Measurements from ENCODE around the gene EIF1AX.
"Not testable (repeated sequence)": the region's sequence is repeated elsewhere in the genome, so short reads cannot be mapped to it uniquely, and the experiment has no call there.

Gene EIF1AX

GRCh38 chrX:20128670-20129069, 13.0 kb downstream of the EIF1AX start:
- Histone ChIP-seq H3K9ac (ENCODE audit: low read length in 2 of 2) (no peak overlapping the region), H3K4me1 (ENCODE audit: control insufficient read depth, insufficient read depth, low read length) (no peaks in the 10 kb centered on the region), H3K9me3 (ENCODE audit: control insufficient read depth in 2 of 2, low read length in 2 of 2) (no peaks in the 10 kb centered on the region), H3K27me3 (ENCODE audit: control insufficient read depth in 1 of 2, insufficient read depth in 2 of 2, low read length in 2 of 2) (no peaks in the 10 kb centered on the region), H3K27ac (ENCODE audit: low read length) (no peak overlapping the region), H3K4me3 (ENCODE audit: low read length in 2 of 2) (no peak overlapping the region), H3K36me3 (ENCODE audit: control insufficient read depth in 2 of 2, insufficient read depth in 2 of 2, low read length in 2 of 2) (peaks cover 0 to 12% of the 10 kb centered on the region in 2 donors)

GRCh38 chrX:20127440-20127839, 14.2 kb downstream of the EIF1AX start:
- not testable (repeated sequence) for H3K36me3 ChIP-seq (ENCODE audit: control insufficient read depth in 2 of 2, insufficient read depth in 2 of 2, low read length in 2 of 2); H3K4me1 ChIP-seq (ENCODE audit: control insufficient read depth, insufficient read depth, low read length); H3K9ac ChIP-seq (ENCODE audit: low read length in 2 of 2); H3K9me3 ChIP-seq (ENCODE audit: control insufficient read depth in 2 of 2, low read length in 2 of 2); H3K27me3 ChIP-seq (ENCODE audit: control insufficient read depth in 1 of 2, insufficient read depth in 2 of 2, low read length in 2 of 2); H3K4me3 ChIP-seq (ENCODE audit: low read length in 2 of 2); H3K27ac ChIP-seq (ENCODE audit: low read length)

GRCh38 chrX:20126833-20127232, 14.8 kb downstream of the EIF1AX start:
- H3K27ac ChIP-seq (ENCODE audit: low read length); H3K36me3 ChIP-seq (ENCODE audit: control insufficient read depth in 2 of 2, insufficient read depth in 2 of 2, low read length in 2 of 2); H3K4me3 ChIP-seq (ENCODE audit: low read length in 2 of 2); H3K9me3 ChIP-seq (ENCODE audit: control insufficient read depth in 2 of 2, low read length in 2 of 2); H3K4me1 ChIP-seq (ENCODE audit: control insufficient read depth, insufficient read depth, low read length); H3K27me3 ChIP-seq (ENCODE audit: control insufficient read depth in 1 of 2, insufficient read depth in 2 of 2, low read length in 2 of 2); H3K9ac ChIP-seq (ENCODE audit: low read length in 2 of 2): not testable (repeated sequence)

GRCh38 chrX:20124964-20125363, 16.7 kb downstream of the EIF1AX start:
- Histone ChIP-seq H3K36me3 (ENCODE audit: control insufficient read depth in 2 of 2, insufficient read depth in 2 of 2, low read length in 2 of 2) (peaks cover 0 to 7% of the 10 kb centered on the region in 2 donors), H3K4me3 (ENCODE audit: low read length in 2 of 2) (no peak overlapping the region), H3K27ac (ENCODE audit: low read length) (no peak overlapping the region), H3K4me1 (ENCODE audit: control insufficient read depth, insufficient read depth, low read length) (no peaks in the 10 kb centered on the region), H3K9ac (ENCODE audit: low read length in 2 of 2) (no peak overlapping the region), H3K9me3 (ENCODE audit: control insufficient read depth in 2 of 2, low read length in 2 of 2) (no peaks in the 10 kb centered on the region), H3K27me3 (ENCODE audit: control insufficient read depth in 1 of 2, insufficient read depth in 2 of 2, low read length in 2 of 2) (no peaks in the 10 kb centered on the region)

GRCh38 chrX:20118065-20118824, 23.4 kb downstream of the EIF1AX start:
- peaks cover 7% of the 10 kb centered on the region for H3K4me1 ChIP-seq (ENCODE audit: control insufficient read depth, insufficient read depth, low read length)
- no peak overlapping the region for H3K9ac ChIP-seq (ENCODE audit: low read length in 2 of 2)
- no peaks in the 10 kb centered on the region for H3K9me3 ChIP-seq (ENCODE audit: control insufficient read depth in 2 of 2, low read length in 2 of 2)
- H3K36me3 ChIP-seq (ENCODE audit: control insufficient read depth in 2 of 2, insufficient read depth in 2 of 2, low read length in 2 of 2): no peaks in the 10 kb centered on the region
- peaks cover 10 to 12% of the 10 kb centered on the region in 2 donors for H3K27me3 ChIP-seq (ENCODE audit: control insufficient read depth in 1 of 2, insufficient read depth in 2 of 2, low read length in 2 of 2)
- no peak overlapping the region for H3K27ac ChIP-seq (ENCODE audit: low read length)
- H3K4me3 ChIP-seq (ENCODE audit: low read length in 2 of 2): no peak overlapping the region

GRCh38 chrX:20116577-20117240, 24.9 kb downstream of the EIF1AX start, which contains the start of gene MAP7D2:
TSS of gene MAP7D2 (minus strand) at chrX:20116907. CDS start at chrX:20116879, 28 bp downstream.
- Histone ChIP-seq H3K36me3 (ENCODE audit: control insufficient read depth in 2 of 2, insufficient read depth in 2 of 2, low read length in 2 of 2) (no peaks in the 10 kb centered on the region), H3K9me3 (ENCODE audit: control insufficient read depth in 2 of 2, low read length in 2 of 2) (no peaks in the 10 kb centered on the region), H3K27me3 (ENCODE audit: control insufficient read depth in 1 of 2, insufficient read depth in 2 of 2, low read length in 2 of 2) (peaks cover 10 to 12% of the 10 kb centered on the region in 2 donors), H3K9ac (ENCODE audit: low read length in 2 of 2) (no peak within 1 kb of the TSS), H3K4me3 (ENCODE audit: low read length in 2 of 2) (peak within 1 kb of the TSS; percentile 53 to 59), H3K27ac (ENCODE audit: low read length) (no peak within 1 kb of the TSS), H3K4me1 (ENCODE audit: control insufficient read depth, insufficient read depth, low read length) (peaks cover 7% of the 10 kb centered on the region)

GRCh38 chrX:20116087-20116576, 25.5 kb downstream of the EIF1AX start:
- Histone ChIP-seq H3K36me3 (ENCODE audit: control insufficient read depth in 2 of 2, insufficient read depth in 2 of 2, low read length in 2 of 2) (no peaks in the 10 kb centered on the region), H3K9me3 (ENCODE audit: control insufficient read depth in 2 of 2, low read length in 2 of 2) (no peaks in the 10 kb centered on the region), H3K4me1 (ENCODE audit: control insufficient read depth, insufficient read depth, low read length) (peaks cover 7% of the 10 kb centered on the region), H3K9ac (ENCODE audit: low read length in 2 of 2) (no peak overlapping the region), H3K4me3 (ENCODE audit: low read length in 2 of 2) (peak overlapping the region in 1 of 2 donors; percentile 59), H3K27me3 (ENCODE audit: control insufficient read depth in 1 of 2, insufficient read depth in 2 of 2, low read length in 2 of 2) (peaks cover 10 to 13% of the 10 kb centered on the region in 2 donors), H3K27ac (ENCODE audit: low read length) (no peak overlapping the region)

- Histone ChIP-seq H3K9ac (ENCODE audit: low read length in 2 of 2) (no peak overlapping the region), H3K9me3 (ENCODE audit: control insufficient read depth in 2 of 2, low read length in 2 of 2) (no peaks in the 10 kb centered on the region), H3K4me3 (ENCODE audit: low read length in 2 of 2) (no peak overlapping the region), H3K27me3 (ENCODE audit: control insufficient read depth in 1 of 2, insufficient read depth in 2 of 2, low read length in 2 of 2) (peaks cover 10 to 13% of the 10 kb centered on the region in 2 donors), H3K27ac (ENCODE audit: low read length) (no peak overlapping the region), H3K36me3 (ENCODE audit: control insufficient read depth in 2 of 2, insufficient read depth in 2 of 2, low read length in 2 of 2) (no peaks in the 10 kb centered on the region), H3K4me1 (ENCODE audit: control insufficient read depth, insufficient read depth, low read length) (peaks cover 7% of the 10 kb centered on the region)
Observed at GRCh38 chrX:20112022-20112774, 29.4 kb downstream of the EIF1AX start.

GRCh38 chrX:20111271-20111670, 30.4 kb downstream of the EIF1AX start:
- H3K36me3 ChIP-seq (ENCODE audit: control insufficient read depth in 2 of 2, insufficient read depth in 2 of 2, low read length in 2 of 2): no peaks in the 10 kb centered on the region
- H3K27ac ChIP-seq (ENCODE audit: low read length): no peak overlapping the region
- H3K4me3 ChIP-seq (ENCODE audit: low read length in 2 of 2): no peak overlapping the region
- peaks cover under 1% of the 10 kb centered on the region for H3K4me1 ChIP-seq (ENCODE audit: control insufficient read depth, insufficient read depth, low read length)
- H3K27me3 ChIP-seq (ENCODE audit: control insufficient read depth in 1 of 2, insufficient read depth in 2 of 2, low read length in 2 of 2): peaks cover 5 to 10% of the 10 kb centered on the region in 2 donors
- peaks cover 0 to 3% of the 10 kb centered on the region in 2 donors for H3K9me3 ChIP-seq (ENCODE audit: control insufficient read depth in 2 of 2, low read length in 2 of 2)
- H3K9ac ChIP-seq (ENCODE audit: low read length in 2 of 2): no peak overlapping the region

- no peak overlapping the region for H3K9ac ChIP-seq (ENCODE audit: low read length in 2 of 2)
- H3K9me3 ChIP-seq (ENCODE audit: control insufficient read depth in 2 of 2, low read length in 2 of 2): peaks cover 0 to 3% of the 10 kb centered on the region in 2 donors
- H3K4me1 ChIP-seq (ENCODE audit: control insufficient read depth, insufficient read depth, low read length): no peaks in the 10 kb centered on the region
- H3K27me3 ChIP-seq (ENCODE audit: control insufficient read depth in 1 of 2, insufficient read depth in 2 of 2, low read length in 2 of 2): peaks cover 0 to 3% of the 10 kb centered on the region in 2 donors
- no peak overlapping the region for H3K27ac ChIP-seq (ENCODE audit: low read length)
- no peak overlapping the region for H3K4me3 ChIP-seq (ENCODE audit: low read length in 2 of 2)
- no peaks in the 10 kb centered on the region for H3K36me3 ChIP-seq (ENCODE audit: control insufficient read depth in 2 of 2, insufficient read depth in 2 of 2, low read length in 2 of 2)
Observed at GRCh38 chrX:20101934-20102581, 39.6 kb downstream of the EIF1AX start.

Data from stomach smooth muscle (tissue), 2 donors.